Mesothelial cell of epicardium (in vitro differentiated cells): ENCODE data around the gene CUL4A. TPM values are rescaled to one million over a fixed set of nuclear protein-coding genes. Genes with fewer than 3 reads are reported as not detected.

Source experiments
- DNase-seq, 2 experiments: peaks; one replicate each; pipeline ENCODE4 v3.0.0; 2021; ENCODE audit warnings: low spot score in 2 of 2; ENCODE audit not compliant: unreplicated experiment in 2 of 2
- H3K27ac Mint-ChIP-seq: 2 replicates; pipeline ENCODE4 v1.8.0; 2021; ENCODE audit warnings: mixed read lengths
- H3K27me3 Mint-ChIP-seq: 2 replicates; pipeline ENCODE4 v1.8.0; 2021; ENCODE audit warnings: low read depth, mixed read lengths
- H3K36me3 Mint-ChIP-seq: 2 replicates; pipeline ENCODE4 v1.8.0; 2021; ENCODE audit warnings: mixed read lengths
- H3K4me1 Mint-ChIP-seq: 2 replicates; pipeline ENCODE4 v1.8.0; 2021; ENCODE audit warnings: mixed read lengths
- H3K4me3 Mint-ChIP-seq: 2 replicates; pipeline ENCODE4 v1.8.0; 2021; ENCODE audit warnings: mild to moderate bottlenecking, moderate library complexity, mixed read lengths
- H3K9me3 Mint-ChIP-seq: 2 replicates; pipeline ENCODE4 v1.8.0; 2021; ENCODE audit warnings: mixed read lengths
- total RNA-seq: library from RNA; stranded (reverse); gene quantifications from 3 replicates; pipeline ENCODE4 v1.2.1, GENCODE V29; 2021
- TF ChIP-seq, protein P1 (sequence below): fragments of 200-600 bp; sonication (generic); IDR thresholded peaks from one replicate; pipeline ENCODE4 v1.5.0; 2021; ENCODE audit warnings: antibody characterized with exemption; ENCODE audit not compliant: unreplicated experiment

The CUL4A gene
- total RNA-seq, 1 donor from 2014 or later, result 79.8 TPM

DNA sequence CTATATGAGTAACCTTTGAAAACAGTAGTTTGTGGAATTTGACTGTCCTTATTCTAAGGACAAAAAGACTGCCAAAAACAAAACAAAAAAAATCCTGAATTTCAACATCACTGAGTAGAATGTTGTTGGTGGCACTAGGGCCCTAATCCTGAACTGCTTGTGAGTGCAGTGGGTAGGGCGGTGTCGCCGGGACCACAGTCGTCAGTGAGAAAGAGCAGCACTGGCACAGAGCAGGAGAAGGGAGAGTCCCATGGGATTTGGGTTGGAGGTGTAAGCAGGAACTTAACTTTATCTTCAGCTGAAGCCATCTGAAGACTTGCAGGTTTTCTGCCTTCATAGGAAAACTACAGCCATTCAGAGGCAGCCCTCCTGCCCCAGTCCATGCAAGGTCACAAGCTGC, 6.5 kb upstream of the CUL4A start:
- H3K27me3 Mint-ChIP-seq, result no peaks in the 10 kb centered on the region
- H3K27ac Mint-ChIP-seq, result no peak overlapping the region
- no peak for DNase-seq
- no peaks in the 10 kb centered on the region for H3K36me3 Mint-ChIP-seq
- no peak overlapping the region for H3K4me3 Mint-ChIP-seq
- peaks cover 20% of the 10 kb centered on the region for H3K4me1 Mint-ChIP-seq
- H3K9me3 Mint-ChIP-seq, result no peaks in the 10 kb centered on the region
- TF ChIP-seq, protein P1, sequence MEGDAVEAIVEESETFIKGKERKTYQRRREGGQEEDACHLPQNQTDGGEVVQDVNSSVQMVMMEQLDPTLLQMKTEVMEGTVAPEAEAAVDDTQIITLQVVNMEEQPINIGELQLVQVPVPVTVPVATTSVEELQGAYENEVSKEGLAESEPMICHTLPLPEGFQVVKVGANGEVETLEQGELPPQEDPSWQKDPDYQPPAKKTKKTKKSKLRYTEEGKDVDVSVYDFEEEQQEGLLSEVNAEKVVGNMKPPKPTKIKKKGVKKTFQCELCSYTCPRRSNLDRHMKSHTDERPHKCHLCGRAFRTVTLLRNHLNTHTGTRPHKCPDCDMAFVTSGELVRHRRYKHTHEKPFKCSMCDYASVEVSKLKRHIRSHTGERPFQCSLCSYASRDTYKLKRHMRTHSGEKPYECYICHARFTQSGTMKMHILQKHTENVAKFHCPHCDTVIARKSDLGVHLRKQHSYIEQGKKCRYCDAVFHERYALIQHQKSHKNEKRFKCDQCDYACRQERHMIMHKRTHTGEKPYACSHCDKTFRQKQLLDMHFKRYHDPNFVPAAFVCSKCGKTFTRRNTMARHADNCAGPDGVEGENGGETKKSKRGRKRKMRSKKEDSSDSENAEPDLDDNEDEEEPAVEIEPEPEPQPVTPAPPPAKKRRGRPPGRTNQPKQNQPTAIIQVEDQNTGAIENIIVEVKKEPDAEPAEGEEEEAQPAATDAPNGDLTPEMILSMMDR, result no peak

DNA sequence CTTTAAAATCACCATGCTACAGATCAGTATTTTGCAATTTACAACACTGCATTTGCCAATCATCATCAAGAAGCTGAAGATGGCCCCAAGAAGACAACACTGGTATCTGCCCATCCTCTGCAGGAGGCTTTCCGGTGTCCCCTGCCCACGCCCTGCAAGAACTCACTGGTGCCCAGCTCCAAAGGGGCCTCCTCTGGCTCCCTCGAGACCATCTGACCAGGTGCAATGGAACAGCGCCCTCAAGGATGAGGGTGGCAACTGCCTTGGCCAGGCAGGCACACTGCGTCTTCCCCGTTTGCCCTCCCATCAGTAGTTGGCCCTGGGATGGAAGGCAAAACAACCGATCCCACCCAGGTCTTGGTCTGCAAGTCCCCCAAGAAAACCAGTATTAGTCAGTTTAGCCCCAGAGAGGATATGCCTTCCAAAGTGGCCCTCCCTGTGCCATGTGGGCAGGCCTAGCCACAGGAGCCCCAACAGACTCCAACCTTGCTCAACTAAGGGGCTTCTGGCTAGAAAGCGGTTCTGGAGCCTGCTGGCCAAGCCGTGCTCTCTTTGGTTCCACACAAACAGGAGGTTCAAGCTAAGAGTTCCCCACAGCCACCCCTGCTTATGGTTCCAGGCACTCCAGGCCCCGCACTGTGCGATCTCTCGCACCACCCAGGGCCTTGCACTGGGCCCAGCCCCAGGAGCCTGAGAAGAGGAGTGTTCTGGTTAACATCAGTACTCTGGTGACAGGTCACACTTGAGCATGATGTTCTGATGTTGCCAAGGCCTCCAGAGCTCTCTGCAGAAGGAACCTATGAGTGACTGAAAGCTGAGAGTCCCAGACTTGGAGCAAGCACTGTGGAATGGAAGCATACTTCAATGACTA, 5.7 kb upstream of the CUL4A start:
- no peak overlapping the region for H3K27ac Mint-ChIP-seq
- no peaks in the 10 kb centered on the region for H3K9me3 Mint-ChIP-seq
- no peak for DNase-seq

DNA sequence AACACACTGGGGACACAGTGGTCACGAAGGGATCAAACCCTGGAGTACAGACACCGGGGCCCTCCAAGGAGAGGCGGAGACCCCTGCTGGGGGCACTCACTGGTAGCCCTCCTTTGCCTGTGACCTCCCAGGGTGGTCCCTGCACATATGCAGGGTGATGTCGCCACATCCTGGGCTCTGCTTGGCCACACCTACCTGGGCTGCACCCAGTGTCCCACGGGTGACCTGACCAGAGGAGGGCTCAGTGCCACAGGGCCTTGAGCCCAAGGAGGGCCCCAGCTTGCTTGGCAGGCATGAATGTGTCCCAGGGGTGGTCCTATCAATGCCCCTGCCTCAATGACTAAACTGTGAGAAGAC, 5.1 kb upstream of the CUL4A start:
- Mint-ChIP-seq H3K4me3 (no peak overlapping the region), H3K4me1 (peaks cover 21% of the 10 kb centered on the region), H3K36me3 (no peaks in the 10 kb centered on the region), H3K9me3 (no peaks in the 10 kb centered on the region), H3K27me3 (no peaks in the 10 kb centered on the region), H3K27ac (no peak overlapping the region)
- TF ChIP-seq, protein P1, result no peak
- no peak for DNase-seq

More for the DNA sequence above, 5.7 kb upstream of the CUL4A start:
- no peaks in the 10 kb centered on the region for H3K36me3 Mint-ChIP-seq
- H3K27me3 Mint-ChIP-seq, result no peaks in the 10 kb centered on the region
- TF ChIP-seq, protein P1, result no peak
- no peak overlapping the region for H3K4me3 Mint-ChIP-seq
- H3K4me1 Mint-ChIP-seq, result peaks cover 21% of the 10 kb centered on the region

DNA sequence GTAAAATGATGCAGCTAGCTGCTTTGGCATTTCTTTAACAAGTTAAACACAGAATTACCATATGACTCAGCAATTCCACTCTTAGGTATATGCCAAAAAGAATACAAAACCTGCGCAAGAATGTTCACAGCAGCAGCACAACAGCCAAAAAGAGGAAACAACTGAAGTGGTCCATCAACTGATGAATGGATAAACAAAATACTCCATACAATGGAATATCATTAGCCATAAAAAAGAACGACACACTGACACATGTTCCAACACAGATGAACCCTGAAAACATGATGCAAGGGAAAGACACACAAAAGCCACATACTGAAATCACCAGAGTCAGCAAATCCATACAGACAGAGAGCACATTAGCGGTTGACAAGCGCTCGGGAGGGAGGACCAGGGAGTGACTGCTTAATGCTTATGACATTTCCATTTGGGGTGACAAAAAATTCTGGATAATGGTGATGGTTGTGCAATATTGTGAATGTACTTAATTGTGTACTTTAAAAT, 3.9 kb upstream of the CUL4A start:
- Mint-ChIP-seq H3K4me3 (no peak overlapping the region), H3K27me3 (no peaks in the 10 kb centered on the region), H3K4me1 (peaks cover 26% of the 10 kb centered on the region), H3K9me3 (no peaks in the 10 kb centered on the region), H3K36me3 (no peaks in the 10 kb centered on the region), H3K27ac (no peak overlapping the region)
- no peak for DNase-seq
- TF ChIP-seq, protein P1, result no peak

DNA sequence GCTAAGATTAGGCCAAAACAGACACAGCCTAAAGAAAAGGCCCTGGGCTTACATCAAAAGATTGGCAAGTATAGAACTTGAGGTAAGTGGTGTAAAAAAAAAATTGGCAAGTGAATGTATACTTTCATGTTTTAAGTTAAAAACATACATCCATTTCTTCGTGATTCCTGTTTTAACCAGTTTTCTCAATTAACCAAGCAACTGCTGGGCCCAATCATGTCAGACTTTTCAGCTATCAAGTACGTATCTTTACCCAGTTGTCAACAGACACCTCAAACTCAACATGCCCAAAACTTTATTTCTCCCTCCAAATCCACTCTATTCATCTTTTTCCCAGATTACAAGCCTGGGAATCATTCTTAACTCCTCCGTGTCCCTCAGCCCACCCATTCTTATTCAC, 2.0 kb upstream of the CUL4A start:
- H3K9me3 Mint-ChIP-seq, result no peaks in the 10 kb centered on the region
- no peaks in the 10 kb centered on the region for H3K27me3 Mint-ChIP-seq
- DNase-seq, result no peak
- peak overlapping the region; percentile 77 for H3K27ac Mint-ChIP-seq
- peaks cover 9% of the 10 kb centered on the region for H3K36me3 Mint-ChIP-seq
- TF ChIP-seq, protein P1, result no peak
- H3K4me1 Mint-ChIP-seq, result peaks cover 40% of the 10 kb centered on the region
- H3K4me3 Mint-ChIP-seq, result peak overlapping the region; percentile 87
